Fibroblast of villous mesenchyme (primary cell): ENCODE measurements around the gene DIPK1C. TPM values are rescaled to one million over a fixed set of nuclear protein-coding genes. Genes with fewer than 3 reads are reported as not detected.

ENCODE experiments used
- DNase-seq: peaks from one replicate; pipeline ENCODE4 v3.0.0-alpha.2; 2010; ENCODE audit warnings: low read depth
- H3K4me3 ChIP-seq: 2 replicates; pipeline ENCODE4 v1.5.1; 2011; ENCODE audit warnings: low read depth, mild to moderate bottlenecking, low read length
- CTCF ChIP-seq: IDR thresholded peaks from 2 replicates; pipeline ENCODE4 v1.5.1; 2012; ENCODE audit warnings: low read depth, mild to moderate bottlenecking, low read length; ENCODE audit not compliant: insufficient read depth
- total RNA-seq: library from RNA; depleted of rRNA; stranded (reverse); fragments of >200 nt; gene quantifications from 2 replicates; pipeline ENCODE4 v1.2.3, GENCODE V29; 2012

DIPK1C gene
- total RNA-seq, 1 donor = not detected

GRCh38 chr18:74445585-74445984 is 11.5 kb downstream of the DIPK1C start:
- no peak for DNase-seq
- H3K4me3 ChIP-seq = no peak overlapping the region
- no peak for TF ChIP-seq CTCF

GRCh38 chr18:74444104-74444503 is 13.0 kb downstream of the DIPK1C start:
- no peak for DNase-seq
- no peak for TF ChIP-seq CTCF
- no peak overlapping the region for H3K4me3 ChIP-seq

GRCh38 chr18:74440808-74441427 is 16.2 kb downstream of the DIPK1C start:
- TF ChIP-seq CTCF = no peak
- no peak overlapping the region for H3K4me3 ChIP-seq
- DNase-seq = no peak

GRCh38 chr18:74438091-74438490 is 19.0 kb downstream of the DIPK1C start:
- TF ChIP-seq CTCF = no peak
- DNase-seq = no peak
- H3K4me3 ChIP-seq = no peak overlapping the region

- no peak overlapping the region for H3K4me3 ChIP-seq
- TF ChIP-seq CTCF = no peak
- DNase-seq = no peak
These were observed 20.8 kb downstream of the DIPK1C start for GRCh38 chr18:74436158-74436769.

- no peak for TF ChIP-seq CTCF
- no peak for DNase-seq
- no peak overlapping the region for H3K4me3 ChIP-seq
These were observed 21.4 kb downstream of the DIPK1C start for GRCh38 chr18:74435740-74436139.

GRCh38 chr18:74434466-74434865 is 22.6 kb downstream of the DIPK1C start:
- H3K4me3 ChIP-seq = no peak overlapping the region
- no peak for DNase-seq
- TF ChIP-seq CTCF = no peak
